GM23338 (cell line): Measurements from ENCODE around the gene NUCB1. TPM values are rescaled to one million over a fixed set of nuclear protein-coding genes. Genes with fewer than 3 reads are reported as not detected.
"Not testable (repeated sequence)": the region's sequence is repeated elsewhere in the genome, so short reads cannot be mapped to it uniquely, and the experiment has no call there.

Experiments
- ATAC-seq: fragments of 200-7000 bp; cut with Tn5 transposase; 3 replicates; pipeline ENCODE4 v1.9.1; 2020
- DNase-seq: peaks from one replicate; pipeline ENCODE4 v3.0.0-alpha.2; 2015; ENCODE audit warnings: low spot score
- H2AFZ ChIP-seq: fragments of 200-600 bp; sonication (generic); 2 replicates; pipeline ENCODE4 v1.8.0; 2016; ENCODE audit warnings: antibody characterized with exemption, mild to moderate bottlenecking, moderate library complexity
- H3F3A ChIP-seq: fragments of 200-600 bp; sonication (generic); replicated peaks from 2 replicates; pipeline ENCODE4 v1.8.0; 2017; ENCODE audit warnings: antibody characterized with exemption, mixed run types, low read depth
- H3K27ac ChIP-seq: fragments of 200-600 bp; sonication (generic); 2 replicates; pipeline ENCODE4 v1.6.1; 2016; ENCODE audit warnings: low read depth
- H3K27me3 ChIP-seq: fragments of 200-600 bp; sonication (generic); 2 replicates; pipeline ENCODE4 v1.8.0; 2016; ENCODE audit warnings: mild to moderate bottlenecking, mixed run types, moderate library complexity; ENCODE audit not compliant: insufficient read depth
- H3K36me3 ChIP-seq: fragments of 200-600 bp; sonication (generic); 2 replicates; pipeline ENCODE4 v1.8.0; 2016; ENCODE audit warnings: mild to moderate bottlenecking; ENCODE audit not compliant: insufficient read depth
- H3K4me1 ChIP-seq: fragments of 200-600 bp; sonication (generic); 2 replicates; pipeline ENCODE4 v1.8.0; 2016; ENCODE audit warnings: mild to moderate bottlenecking, moderate library complexity; ENCODE audit not compliant: insufficient read depth
- H3K4me2 ChIP-seq: fragments of 200-600 bp; sonication (generic); 2 replicates; pipeline ENCODE4 v1.7.1; 2017; ENCODE audit warnings: mixed run types
- H3K4me3 ChIP-seq: fragments of 200-600 bp; sonication (generic); 2 replicates; pipeline ENCODE4 v1.6.1; 2016; ENCODE audit warnings: mixed run types
- H3K79me2 ChIP-seq: fragments of 200-600 bp; sonication (generic); replicated peaks from 2 replicates; pipeline ENCODE4 v1.8.0; 2017; ENCODE audit warnings: mild to moderate bottlenecking; ENCODE audit not compliant: insufficient read depth
- H3K9me2 ChIP-seq: fragments of 200-600 bp; sonication (generic); 2 replicates; pipeline ENCODE4 v1.8.0; 2017; ENCODE audit not compliant: insufficient read depth
- H4K20me1 ChIP-seq: fragments of 200-600 bp; sonication (generic); replicated peaks from 2 replicates; pipeline ENCODE4 v1.8.0; 2017; ENCODE audit warnings: mild to moderate bottlenecking; ENCODE audit not compliant: insufficient read depth
- H3K27ac Mint-ChIP-seq: 2 replicates; pipeline ENCODE4 v1.8.0; 2020; ENCODE audit warnings: inconsistent platforms, mild to moderate bottlenecking, moderate library complexity, mixed read lengths
- H3K27me3 Mint-ChIP-seq: 3 replicates; pipeline ENCODE4 v1.8.0; 2022; ENCODE audit warnings: low read depth, mild to moderate bottlenecking, moderate library complexity, mixed read lengths, inconsistent platforms; ENCODE audit not compliant: insufficient read depth, poor library complexity
- H3K36me3 Mint-ChIP-seq: 3 replicates; pipeline ENCODE4 v1.8.0; 2021; ENCODE audit warnings: low read depth, mild to moderate bottlenecking, inconsistent platforms, moderate library complexity, mixed read lengths
- H3K4me1 Mint-ChIP-seq: 3 replicates; pipeline ENCODE4 v1.8.0; 2020; ENCODE audit warnings: mild to moderate bottlenecking, inconsistent platforms, mixed read lengths
- H3K4me3 Mint-ChIP-seq: 3 replicates; pipeline ENCODE4 v1.8.0; 2021; ENCODE audit warnings: moderate library complexity, mild to moderate bottlenecking, inconsistent platforms, mixed read lengths
- H3K9me3 Mint-ChIP-seq: 3 replicates; pipeline ENCODE4 v1.8.0; 2020; ENCODE audit warnings: moderate library complexity, mild to moderate bottlenecking, inconsistent platforms, mixed read lengths
- EZH2phosphoT487 ChIP-seq: fragments of 200-600 bp; sonication (generic); IDR thresholded peaks from one replicate; pipeline ENCODE4 v1.8.1; 2018; ENCODE audit warnings: antibody characterized with exemption; ENCODE audit not compliant: unreplicated experiment
- POLR2AphosphoS5 ChIP-seq: IDR thresholded peaks from 2 replicates; pipeline ENCODE4 v1.6.1; 2016; ENCODE audit warnings: antibody characterized with exemption, low read depth
- ZNF114 ChIP-seq: fragments of 250-450 bp; sonication (Bioruptor Pico); IDR thresholded peaks from 2 replicates; pipeline ENCODE4 v1.5.0; 2020; ENCODE audit warnings: mild to moderate bottlenecking, moderate library complexity
- polyA plus RNA-seq: library from polyadenylated mRNA; unstranded; fragments of >200 nt; fragmentation: Nextera tagmentation; extraction: Ambion mirVana; gene quantifications from 2 replicates; pipeline ENCODE4 v1.2.1, GENCODE V29; 2016
- total RNA-seq: library from RNA; depleted of rRNA; stranded (reverse); fragments of >200 nt; shearing (Covaris generic); gene quantifications from 2 replicates; pipeline ENCODE4 v1.2.3, GENCODE V29; 2014

Gene NUCB1
- total and polyA plus RNA-seq, 2 experiments from 2014 or later = 57.1 to 163 TPM

GRCh38 chr19:48896191-48896720, 3.9 kb upstream of the NUCB1 start:
- Histone ChIP-seq H3K9me2 (no peaks in the 10 kb centered on the region), H2AFZ (peak overlapping the region; percentile 97), H3K36me3 (no peaks in the 10 kb centered on the region), H3K4me1 (peaks cover 9% of the 10 kb centered on the region), H3K79me2 (peaks cover under 1% of the 10 kb centered on the region), H3K4me3 (peak overlapping the region; percentile 71), H3F3A (peaks cover 13% of the 10 kb centered on the region), H3K27me3 (no peaks in the 10 kb centered on the region), H3K27ac (peak overlapping the region; percentile 72; the same call in 1 of the 2 replicates), H4K20me1 (no peaks in the 10 kb centered on the region; the same call in 1 of the 2 replicates), H3K4me2 (peak overlapping the region; percentile 91)
- Mint-ChIP-seq H3K4me1 (peaks cover 7% of the 10 kb centered on the region), H3K27me3 (peaks cover 23% of the 10 kb centered on the region), H3K4me3 (peak overlapping the region; percentile 69), H3K9me3 (no peaks in the 10 kb centered on the region), H3K27ac (no peak overlapping the region), H3K36me3 (0 out of 3 replicates have a peak, but pooled peaks cover 2% of the 10 kb centered on the region)
- DNase-seq (peak; percentile 93), ATAC-seq (peak; percentile 73)
- 0 out of 2 replicates have a peak, but pooled peaks have one; percentile 52 for TF ChIP-seq POLR2AphosphoS5
- TF ChIP-seq ZNF114 = no peak

- no peak for TF ChIP-seq EZH2phosphoT487
- Histone ChIP-seq H3K27me3 (no peaks in the 10 kb centered on the region), H3K9me2 (no peaks in the 10 kb centered on the region), H3K79me2 (peaks cover 10% of the 10 kb centered on the region), H3K4me1 (peaks cover 9% of the 10 kb centered on the region), H3K4me3 (no peak overlapping the region), H4K20me1 (no peaks in the 10 kb centered on the region; the same call in 1 of the 2 replicates), H2AFZ (no peak overlapping the region), H3F3A (peaks cover 13% of the 10 kb centered on the region), H3K36me3 (no peaks in the 10 kb centered on the region; the same call in 1 of the 2 replicates), H3K27ac (peak overlapping the region; percentile 72; the same call in 1 of the 2 replicates), H3K4me2 (no peak overlapping the region)
- no peak overlapping the region for H3K27ac Mint-ChIP-seq
- H3K9me3 Mint-ChIP-seq = no peaks in the 10 kb centered on the region
- H3K4me3 Mint-ChIP-seq = no peak overlapping the region
- no peak for ATAC-seq
- peaks cover 8% of the 10 kb centered on the region for H3K4me1 Mint-ChIP-seq
- peaks cover 24% of the 10 kb centered on the region for H3K27me3 Mint-ChIP-seq
- DNase-seq = no peak
- H3K36me3 Mint-ChIP-seq = peaks cover 6% of the 10 kb centered on the region; the same call in 1 of the 3 replicates
Observed at GRCh38 chr19:48897181-48897580, 2.9 kb upstream of the NUCB1 start.

- not testable (repeated sequence) for H3K9me2 ChIP-seq, H3K27ac Mint-ChIP-seq, H3K4me1 ChIP-seq, H3K4me1 Mint-ChIP-seq, H3K36me3 ChIP-seq, ATAC-seq, H3K9me3 Mint-ChIP-seq, H4K20me1 ChIP-seq, H2AFZ ChIP-seq, H3K27me3 ChIP-seq, DNase-seq
- Mint-ChIP-seq H3K27me3 (peaks cover 26% of the 10 kb centered on the region), H3K4me3 (peak overlapping the region; percentile 97), H3K36me3 (peaks cover 14% of the 10 kb centered on the region)
- peaks cover 13% of the 10 kb centered on the region for H3F3A ChIP-seq
- H3K4me3 ChIP-seq = peak overlapping the region; percentile 75
- peaks cover 19% of the 10 kb centered on the region for H3K79me2 ChIP-seq
- H3K27ac ChIP-seq = peak overlapping the region; percentile 43; the same call in 1 of the 2 replicates
- H3K4me2 ChIP-seq = peak overlapping the region; percentile 66
Observed at GRCh38 chr19:48899386-48899749, 744 bp upstream of the NUCB1 start.
